GM18861 (cell line): Measurements from ENCODE around the gene TATDN2.
A peak's percentile ranks its signal among the peaks of the same experiment; 100 is the strongest.
"Not testable (repeated sequence)": the region's sequence is repeated elsewhere in the genome, so short reads cannot be mapped to it uniquely, and the experiment has no call there.

Source experiments
- ATAC-seq: cut with Tn5 transposase; IDR thresholded peaks from one replicate; pipeline ENCODE4 v1.9.1; 2021; ENCODE audit not compliant: unreplicated experiment

Gene TATDN2

GRCh38 chr3:10289077-10289476 lies 40.8 kb downstream of the TATDN2 start:
- no peak for ATAC-seq

- no peak for ATAC-seq
These were observed 41.6 kb downstream of the TATDN2 start for GRCh38 chr3:10289787-10290355.

DNA sequence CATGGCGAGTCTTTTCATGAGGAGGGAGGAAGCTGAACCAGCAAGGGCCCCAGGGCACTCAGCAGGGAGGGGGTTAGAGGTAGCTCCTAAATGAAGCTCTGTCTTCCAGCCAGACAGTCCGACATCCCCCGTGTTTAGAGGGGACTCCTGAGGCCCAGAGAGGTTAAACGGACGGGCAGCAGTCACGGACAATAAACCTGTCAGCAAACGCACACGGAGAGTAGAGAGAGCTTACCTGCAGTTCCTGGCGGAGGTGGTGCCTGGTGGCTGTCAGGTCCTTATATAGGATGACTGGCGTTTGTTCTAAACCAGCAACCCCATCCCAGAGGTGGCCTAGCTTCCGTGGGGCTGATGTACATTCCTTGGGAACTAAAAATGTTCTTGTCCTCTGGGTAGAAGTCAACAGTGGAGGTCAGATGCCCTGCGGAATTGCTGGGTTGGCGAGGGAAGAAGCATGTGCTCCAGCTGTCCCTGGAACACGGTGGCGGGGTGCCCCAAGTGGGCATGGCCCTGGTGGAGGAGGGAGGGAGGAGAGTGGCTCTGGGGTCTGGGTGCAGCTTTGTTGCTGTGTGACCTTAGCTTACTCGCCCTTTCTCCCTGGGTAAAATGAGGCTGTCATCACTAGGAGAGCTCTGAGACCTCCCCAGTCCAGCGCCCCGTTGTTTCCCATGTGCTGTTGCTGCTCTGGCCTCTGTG lies 42.4 kb downstream of the TATDN2 start:
- ATAC-seq = no peak

GRCh38 chr3:10291641-10292040 lies 43.4 kb downstream of the TATDN2 start:
- no peak for ATAC-seq

DNA sequence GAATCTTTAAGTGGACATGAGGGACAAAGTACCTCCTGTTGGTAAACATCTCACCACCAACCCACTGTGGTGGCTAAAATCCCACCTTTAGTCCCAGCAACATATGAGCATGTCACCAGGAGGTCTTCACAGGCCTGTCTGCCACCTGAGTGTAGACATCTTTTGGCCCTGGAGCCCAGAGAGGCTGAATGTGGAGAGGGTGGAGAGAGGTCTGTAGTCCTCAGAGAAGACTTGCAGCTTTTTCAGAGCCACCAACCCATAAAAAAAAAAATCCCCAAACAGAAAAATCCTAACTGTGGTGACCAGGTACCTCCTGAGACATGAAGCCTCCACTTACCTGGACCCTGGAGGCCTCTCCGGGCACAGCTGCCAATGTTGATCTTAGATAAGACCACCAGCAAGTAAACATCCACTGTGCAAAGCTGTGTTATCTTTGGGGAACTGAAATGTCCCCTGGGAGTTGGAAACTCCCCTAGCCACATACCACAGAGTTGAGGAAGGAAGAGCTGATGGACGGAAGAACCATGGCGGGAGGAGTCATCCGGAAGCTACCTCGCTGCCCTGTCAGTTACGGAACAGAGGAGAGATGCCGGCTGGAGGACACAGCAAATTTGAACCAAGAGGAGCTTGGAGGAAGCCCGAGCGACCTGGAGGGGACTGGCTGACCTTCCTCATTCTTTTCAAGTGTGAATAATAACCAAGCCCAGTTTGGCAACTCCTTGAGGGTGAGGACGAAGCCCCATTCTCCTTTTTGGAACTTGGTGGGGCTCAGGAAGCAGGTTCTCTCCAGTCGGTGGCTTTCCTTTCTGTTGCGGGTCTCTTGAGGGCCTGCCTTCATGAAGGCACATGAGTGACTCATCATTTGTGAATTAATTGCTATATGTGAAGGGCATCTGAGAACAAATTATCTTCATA lies 44.5 kb downstream of the TATDN2 start, which contains the start of gene GHRL:
Gene GHRL, minus strand, starts transcription at position 443 of the 915 bp plus-strand sequence. CDS start 2,767 bp downstream, outside the sequence.
- peak; percentile 75 for ATAC-seq

DNA sequence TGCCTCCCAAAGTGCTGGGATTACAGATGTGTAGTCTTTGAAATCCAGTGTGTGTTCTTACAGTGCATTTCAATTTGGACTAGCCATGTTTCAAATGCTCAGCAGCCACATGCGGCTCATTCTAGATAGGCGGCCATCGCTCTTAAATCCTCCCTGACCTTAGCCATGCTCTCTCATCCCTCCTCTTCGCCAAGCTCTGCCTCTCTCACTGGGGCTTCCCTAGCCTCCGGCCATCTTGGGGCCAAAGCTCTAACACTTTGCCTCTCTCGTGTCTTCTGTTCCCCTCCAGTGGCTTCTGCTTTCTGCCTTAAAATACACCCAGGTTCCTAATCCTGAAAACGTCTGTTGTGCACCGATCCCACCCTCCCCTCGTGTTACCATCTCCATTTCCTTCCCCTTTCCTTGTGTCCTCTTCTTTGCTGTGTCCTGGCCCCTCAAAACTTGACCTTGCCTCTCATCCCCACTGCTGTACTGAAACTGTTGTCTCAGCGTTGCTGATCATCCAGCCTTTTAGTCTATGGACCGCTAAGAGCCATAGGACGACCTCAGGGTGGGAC lies 45.8 kb downstream of the TATDN2 start:
- no peak for ATAC-seq

- not testable (repeated sequence) for ATAC-seq
These were observed 49.8 kb downstream of the TATDN2 start for GRCh38 chr3:10298064-10298463.

DNA sequence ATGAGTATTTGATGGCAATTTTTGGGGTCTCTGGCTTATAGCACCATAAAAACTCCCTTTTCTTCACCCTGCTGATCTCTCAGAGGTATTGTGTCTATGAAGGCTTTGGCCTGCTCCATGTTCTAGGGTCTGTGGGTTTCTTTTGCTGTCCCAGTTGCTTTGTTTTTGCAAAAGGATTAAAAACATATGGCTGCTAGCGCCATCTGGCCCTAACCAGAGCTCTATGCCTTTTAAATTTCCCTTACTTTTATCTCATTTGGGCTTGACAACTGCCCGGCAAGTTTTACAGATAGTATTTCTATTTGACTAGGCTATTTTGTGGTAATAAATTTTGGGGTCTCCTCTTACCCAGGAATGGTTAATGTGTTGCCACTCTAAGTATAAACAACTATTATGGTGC lies 50.9 kb downstream of the TATDN2 start:
- no peak for ATAC-seq

GRCh38 chr3:10299679-10300078 lies 51.4 kb downstream of the TATDN2 start:
- ATAC-seq = peak; percentile 67

DNA sequence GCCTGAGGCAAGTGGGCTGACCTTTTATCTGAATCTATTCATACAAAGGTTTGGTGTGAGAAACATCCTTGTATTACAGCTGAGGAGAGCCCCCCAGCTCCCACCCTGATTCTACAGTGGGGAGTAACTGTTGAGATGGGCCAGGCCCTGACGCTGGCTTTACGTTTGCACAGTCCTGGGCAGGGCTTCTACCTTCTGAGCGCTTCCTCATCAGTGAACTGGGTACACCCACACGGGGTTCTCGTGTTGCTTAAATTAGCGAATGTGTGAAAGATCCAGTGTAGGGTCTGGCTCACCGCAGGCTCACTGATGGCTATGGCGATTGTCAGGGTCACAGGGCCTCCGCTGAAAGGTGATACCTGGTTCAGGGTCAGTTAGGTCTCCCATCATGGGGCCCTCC lies 51.8 kb downstream of the TATDN2 start:
- no peak for ATAC-seq

DNA sequence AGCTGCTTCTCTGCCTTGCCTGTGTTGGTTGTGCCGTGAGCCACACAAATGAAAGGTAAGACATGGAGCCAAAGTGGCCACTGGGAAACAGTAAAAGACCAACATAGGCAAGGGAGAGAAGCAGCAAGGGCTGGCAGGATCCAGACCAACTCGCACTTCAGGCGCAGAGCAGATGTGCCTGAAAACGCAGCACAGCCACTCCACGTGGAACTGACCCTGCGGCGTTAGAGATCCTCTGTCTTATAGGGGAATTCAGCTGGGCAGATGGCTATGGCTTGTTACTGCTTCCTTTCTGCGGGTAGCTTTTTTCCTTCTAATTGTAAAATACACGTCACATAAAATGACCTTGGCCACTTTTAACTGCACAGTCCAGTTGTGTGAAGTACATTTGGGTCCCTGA lies 54.8 kb downstream of the TATDN2 start:
- no peak for ATAC-seq

DNA sequence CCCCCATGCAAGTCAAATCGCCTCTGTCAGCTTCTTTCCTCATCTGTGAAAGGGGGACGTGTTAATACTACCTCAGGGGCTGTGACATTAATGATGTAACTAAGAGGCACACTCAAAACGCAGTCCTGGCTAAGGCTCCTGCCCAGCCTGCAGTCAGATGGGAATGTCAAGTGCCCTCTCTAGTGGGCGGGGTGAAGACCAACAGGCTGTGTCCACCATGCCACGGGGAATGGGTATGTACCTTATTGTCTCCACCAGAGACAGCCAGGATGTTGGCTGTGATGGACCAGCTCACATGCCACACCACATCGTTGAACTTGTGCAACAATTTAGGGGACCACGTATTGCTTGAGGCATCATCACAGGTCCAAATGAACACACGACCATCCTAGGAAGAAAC lies 55.5 kb downstream of the TATDN2 start:
- no peak for ATAC-seq

DNA sequence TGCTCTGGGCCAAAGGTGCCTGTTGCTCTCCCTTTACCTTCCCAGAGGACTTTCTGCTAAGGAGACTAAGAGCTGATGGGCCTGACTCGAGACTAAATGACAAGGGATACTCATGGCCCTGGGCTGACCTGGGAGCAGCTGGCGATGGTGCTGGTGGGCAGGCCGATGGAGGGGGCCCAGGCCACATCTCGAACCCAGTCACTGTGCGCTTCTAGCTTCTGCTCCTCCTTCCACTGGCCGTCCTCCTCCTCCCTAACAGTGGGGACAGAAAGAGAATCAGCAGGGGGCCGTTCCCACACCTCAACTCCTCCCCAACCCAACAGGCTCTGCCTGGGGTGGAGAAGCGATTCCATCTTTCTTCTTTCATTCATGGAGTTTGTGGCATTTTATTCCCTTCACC lies 56.6 kb downstream of the TATDN2 start:
- ATAC-seq = no peak

DNA sequence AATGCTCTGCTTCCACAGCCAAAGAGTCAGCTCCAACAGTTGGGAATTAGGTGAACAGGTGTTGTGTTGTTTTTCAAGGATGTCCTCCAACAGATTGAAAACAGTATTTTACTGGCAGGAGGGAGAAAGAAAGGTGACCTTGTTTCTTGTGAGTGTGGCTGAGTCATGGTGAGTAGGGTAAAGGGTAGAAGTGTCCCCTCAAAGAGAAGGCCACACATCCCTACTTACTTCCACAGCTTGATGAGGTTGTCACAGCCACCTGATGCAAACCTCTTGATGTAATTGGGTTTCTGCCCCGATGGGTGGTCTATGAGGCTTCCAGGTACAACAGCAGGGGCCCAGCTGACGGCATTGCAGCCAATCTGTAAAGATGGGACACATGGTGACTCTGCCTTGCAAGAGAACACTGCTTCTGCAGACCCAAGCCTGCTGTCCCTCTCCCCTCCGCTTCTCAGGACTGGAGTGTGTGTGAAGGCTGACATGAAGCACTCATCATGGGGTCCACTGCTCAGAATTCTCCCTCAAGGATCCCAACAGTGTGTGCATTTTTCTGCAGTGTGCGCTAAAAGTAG lies 57.2 kb downstream of the TATDN2 start:
- no peak for ATAC-seq

GRCh38 chr3:10306156-10306555 lies 57.9 kb downstream of the TATDN2 start:
- ATAC-seq = no peak

DNA sequence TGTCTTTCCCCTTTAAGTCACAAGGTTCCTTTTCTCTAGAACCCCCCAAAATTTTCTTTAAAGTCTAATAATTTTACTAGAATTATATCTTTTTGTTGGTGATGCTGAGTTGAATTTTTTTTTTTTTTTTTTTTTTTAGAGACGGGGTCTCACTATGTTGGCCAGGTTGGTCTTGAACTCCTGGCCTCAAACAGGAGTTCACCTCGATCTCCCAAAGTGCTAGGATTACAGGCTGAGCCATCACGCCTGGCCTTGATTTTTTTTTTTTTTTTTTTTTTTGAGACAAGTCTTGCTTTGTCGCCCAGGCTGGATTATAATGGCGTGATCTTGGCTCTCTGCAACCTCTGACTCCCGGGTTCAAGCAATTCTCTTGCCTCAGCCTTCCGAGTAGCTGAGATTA lies 60.4 kb downstream of the TATDN2 start:
- no peak for ATAC-seq

DNA sequence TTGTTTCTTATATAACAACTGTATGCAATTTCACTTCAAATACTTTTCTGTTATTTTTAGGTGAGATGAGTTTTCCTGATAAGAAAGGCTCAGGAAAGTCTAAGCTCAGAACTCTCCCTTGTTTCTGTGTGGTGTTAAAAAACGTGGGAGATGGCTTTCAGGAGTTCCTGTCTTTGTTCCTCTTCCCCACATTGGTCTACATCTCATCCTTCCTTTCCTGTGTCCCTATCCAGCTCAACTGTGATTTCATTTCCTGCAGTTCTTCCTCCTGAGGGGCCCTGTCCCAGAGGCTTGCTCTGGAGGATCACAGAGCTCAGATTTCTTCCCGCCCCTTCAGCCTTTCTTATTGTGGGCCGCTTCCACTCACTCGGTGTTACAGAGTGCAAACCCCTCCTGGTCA lies 61.5 kb downstream of the TATDN2 start:
- ATAC-seq = no peak

GRCh38 chr3:10310578-10310977 lies 62.3 kb downstream of the TATDN2 start:
- no peak for ATAC-seq

DNA sequence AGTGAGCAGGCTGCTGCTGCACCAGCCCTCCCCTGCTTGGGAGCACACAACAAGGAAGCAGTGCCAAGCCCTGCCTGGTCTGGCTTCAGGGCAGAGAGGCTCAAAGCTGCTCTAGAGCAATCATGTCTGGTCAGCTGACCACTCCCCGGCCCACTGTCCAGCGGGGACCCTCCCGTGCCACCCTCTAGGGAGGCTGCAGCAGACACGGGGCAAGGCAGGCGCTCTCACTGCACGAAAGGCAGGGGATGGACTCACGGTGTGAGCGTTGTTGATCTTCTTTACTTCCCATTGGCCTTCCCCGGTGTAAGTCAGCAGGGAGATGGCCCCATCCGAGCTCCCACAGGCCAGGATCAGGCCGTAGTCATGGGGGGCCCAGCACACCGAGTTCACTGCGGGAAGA lies 63.5 kb downstream of the TATDN2 start:
- ATAC-seq = no peak

DNA sequence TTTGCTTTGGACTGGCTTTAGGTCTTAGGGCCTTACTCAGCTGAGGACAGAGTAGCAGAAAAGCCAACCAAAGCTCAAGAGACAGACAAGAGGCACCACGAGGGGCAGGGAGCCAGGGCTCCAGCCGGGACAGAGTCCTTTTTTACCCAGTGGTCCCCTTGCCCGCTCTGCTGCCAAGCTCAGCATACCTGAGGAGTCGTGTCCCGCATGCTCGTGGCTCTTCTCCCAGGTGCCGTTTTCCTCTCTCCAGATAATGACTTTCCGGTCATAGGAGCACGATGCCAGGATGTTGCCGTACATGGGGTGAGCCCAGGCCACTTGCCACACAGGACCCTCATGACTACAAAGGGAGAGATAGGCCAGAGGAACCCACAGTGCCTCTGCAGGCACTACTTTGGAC lies 64.1 kb downstream of the TATDN2 start:
- no peak for ATAC-seq

DNA sequence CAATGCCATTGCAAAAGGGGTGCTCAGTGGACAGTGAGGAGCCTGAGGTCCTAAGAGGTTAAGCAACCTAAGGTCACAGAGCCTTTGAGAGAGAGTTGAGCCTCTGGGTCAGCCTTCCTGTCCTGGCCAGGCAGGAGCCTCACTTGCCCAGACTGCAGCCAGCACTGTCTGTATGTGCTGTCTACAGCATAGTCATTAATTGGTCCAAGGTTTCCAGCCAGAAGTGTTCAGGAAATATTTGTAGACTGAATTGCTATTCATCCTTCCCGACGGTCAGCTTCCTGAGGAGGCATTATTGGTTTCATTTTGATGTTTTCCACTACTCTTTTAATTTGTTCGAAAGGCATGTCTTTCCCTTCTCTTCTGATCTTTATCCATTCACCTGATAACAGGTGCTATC lies 64.6 kb downstream of the TATDN2 start:
- ATAC-seq = no peak
